PC-3 (cell line): ENCODE data around the gene DGKI. TPM values are rescaled to one million over a fixed set of nuclear protein-coding genes. Genes with fewer than 3 reads are reported as not detected.

Experiments
- ATAC-seq: fragments of 200-7000 bp; cut with Tn5 transposase; 2 replicates; pipeline ENCODE4 v1.9.1; 2020; ENCODE audit warnings: mild to moderate bottlenecking, moderate library complexity
- BruUV-seq: library from RNA; stranded (reverse); fragments of 400-500 nt; replicated peaks from 2 replicates; lab custom pipeline; 2021; lab: Mats Ljungman, UMichigan
- CTCF ChIA-PET: fragments of 300-600 bp; sonication (Branson Sonifier 250); formaldehyde crosslinking; loops from one replicate; lab custom pipeline; 2022; ENCODE audit warnings: antibody characterized with exemption; lab: Charles Lee
- POLR2A ChIA-PET: fragments of 300-600 bp; sonication (Branson Sonifier 250); formaldehyde crosslinking; loops from one replicate; lab custom pipeline; 2022; ENCODE audit warnings: antibody characterized with exemption; ENCODE audit not compliant: unreplicated experiment; lab: Charles Lee
- DNase-seq: peaks from one replicate; pipeline ENCODE4 v3.0.0-alpha.2; 2015
- H2AFZ ChIP-seq: fragments of 300-600 bp; sonication (generic); 2 replicates; pipeline ENCODE4 v1.6.0; 2016; ENCODE audit warnings: antibody characterized with exemption, low read length
- H3F3A ChIP-seq: fragments of 300-600 bp; sonication (generic); one replicate; pipeline ENCODE4 v1.6.0; 2017; ENCODE audit warnings: antibody characterized with exemption, low read length, control low read depth, mild to moderate bottlenecking; ENCODE audit not compliant: unreplicated experiment
- H3K27ac ChIP-seq: fragments of 300-600 bp; sonication (generic); 2 replicates; pipeline ENCODE4 v1.5.1; 2016; ENCODE audit warnings: mild to moderate bottlenecking, low read length
- H3K27me3 ChIP-seq: fragments of 300-600 bp; sonication (generic); 2 replicates; pipeline ENCODE4 v1.6.1; 2016; ENCODE audit warnings: low read length, mixed read lengths
- H3K36me3 ChIP-seq: fragments of 300-600 bp; sonication (generic); 2 replicates; pipeline ENCODE4 v1.6.1; 2016; ENCODE audit warnings: low read depth, mixed run types, low read length, mixed read lengths
- H3K4me1 ChIP-seq: fragments of 300-600 bp; sonication (generic); 2 replicates; pipeline ENCODE4 v1.5.1; 2016; ENCODE audit warnings: low read length; ENCODE audit not compliant: insufficient read depth
- H3K4me2 ChIP-seq: fragments of 300-600 bp; sonication (generic); 2 replicates; pipeline ENCODE4 v1.6.0; 2016; ENCODE audit warnings: low read length
- H3K4me3 ChIP-seq: fragments of 300-600 bp; sonication (generic); 2 replicates; pipeline ENCODE4 v1.5.1; 2016; ENCODE audit warnings: mild to moderate bottlenecking, low read length, mixed read lengths
- H3K79me2 ChIP-seq: fragments of 300-600 bp; sonication (generic); 2 replicates; pipeline ENCODE4 v1.6.1; 2017; ENCODE audit warnings: low read length, mixed read lengths
- H3K9ac ChIP-seq: fragments of 300-600 bp; sonication (generic); 2 replicates; pipeline ENCODE4 v1.6.0; 2016; ENCODE audit warnings: mild to moderate bottlenecking, low read length
- H3K9me2 ChIP-seq: fragments of 300-600 bp; sonication (generic); replicated peaks from 2 replicates; pipeline ENCODE4 v1.6.1; 2016; ENCODE audit warnings: mixed run types, low read length, mixed read lengths
- H3K9me3 ChIP-seq: fragments of 300-600 bp; sonication (generic); 2 replicates; pipeline ENCODE4 v1.6.1; 2016; ENCODE audit warnings: low read length, mixed read lengths
- H4K20me1 ChIP-seq: fragments of 300-600 bp; sonication (generic); 2 replicates; pipeline ENCODE4 v1.6.1; 2016; ENCODE audit warnings: low read length, mixed read lengths
- EZH2 ChIP-seq: fragments of 300-600 bp; sonication (generic); IDR thresholded peaks from one replicate; pipeline ENCODE4 v1.6.1; 2017; ENCODE audit warnings: antibody characterized with exemption, mild to moderate bottlenecking, low read length; ENCODE audit not compliant: unreplicated experiment
- EZH2phosphoT487 ChIP-seq: fragments of 300-600 bp; sonication (generic); IDR thresholded peaks from 2 replicates; pipeline ENCODE4 v1.6.1; 2018; ENCODE audit warnings: mild to moderate bottlenecking, antibody characterized with exemption, low read length, borderline replicate concordance
- intact Hi-C: fragments of 100-400 bp; cut with micrococcal nuclease; formaldehyde crosslinking; loops from 2 replicates; pipeline ENCODE4 v1.9.0; 2023
- total RNA-seq: library from RNA; depleted of rRNA; stranded (reverse); fragments of >200 nt; gene quantifications from 2 replicates; pipeline ENCODE4 v1.2.3, GENCODE V29; 2014
- TF ChIP-seq, protein P1 (sequence below): fragments of 300-600 bp; sonication (generic); conservative IDR thresholded peaks from 2 replicates; pipeline ENCODE4 v1.5.1; 2017; ENCODE audit warnings: antibody characterized with exemption, low read depth, mild to moderate bottlenecking, low read length

DGKI gene
- total RNA-seq, 1 experiment from 2014 or later: not detected

DNA sequence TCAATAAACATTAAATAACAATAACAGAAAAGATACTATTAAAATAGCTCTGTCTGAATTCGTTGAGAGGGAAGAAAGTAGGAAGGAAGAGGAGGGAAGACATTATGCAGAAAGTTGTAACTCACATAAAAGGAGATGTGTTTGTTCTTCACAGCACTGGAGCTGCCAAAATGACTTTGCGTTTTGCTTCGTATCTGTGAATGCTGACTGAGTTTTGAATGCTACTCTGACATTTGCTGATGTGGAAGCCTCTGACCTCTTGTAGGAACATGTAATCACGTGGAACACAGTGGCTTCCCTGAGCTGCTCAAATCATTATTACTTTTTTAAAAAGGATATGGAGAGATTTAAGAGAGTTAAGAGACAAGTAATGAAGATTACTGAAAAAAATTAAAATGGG is 15.6 kb upstream of the DGKI start:
- Histone ChIP-seq H4K20me1 (no peaks in the 10 kb centered on the region), H3K4me2 (no peak overlapping the region), H3K9ac (no peak overlapping the region), H3K4me1 (no peaks in the 10 kb centered on the region), H3K9me3 (no peaks in the 10 kb centered on the region), H2AFZ (no peak overlapping the region), H3F3A (no peaks in the 10 kb centered on the region), H3K27ac (no peak overlapping the region), H3K79me2 (no peaks in the 10 kb centered on the region), H3K27me3 (no peaks in the 10 kb centered on the region), H3K9me2 (no peaks in the 10 kb centered on the region), H3K36me3 (no peaks in the 10 kb centered on the region), H3K4me3 (no peak overlapping the region)
- TF ChIP-seq EZH2: no peak
- TF ChIP-seq, protein P1, sequence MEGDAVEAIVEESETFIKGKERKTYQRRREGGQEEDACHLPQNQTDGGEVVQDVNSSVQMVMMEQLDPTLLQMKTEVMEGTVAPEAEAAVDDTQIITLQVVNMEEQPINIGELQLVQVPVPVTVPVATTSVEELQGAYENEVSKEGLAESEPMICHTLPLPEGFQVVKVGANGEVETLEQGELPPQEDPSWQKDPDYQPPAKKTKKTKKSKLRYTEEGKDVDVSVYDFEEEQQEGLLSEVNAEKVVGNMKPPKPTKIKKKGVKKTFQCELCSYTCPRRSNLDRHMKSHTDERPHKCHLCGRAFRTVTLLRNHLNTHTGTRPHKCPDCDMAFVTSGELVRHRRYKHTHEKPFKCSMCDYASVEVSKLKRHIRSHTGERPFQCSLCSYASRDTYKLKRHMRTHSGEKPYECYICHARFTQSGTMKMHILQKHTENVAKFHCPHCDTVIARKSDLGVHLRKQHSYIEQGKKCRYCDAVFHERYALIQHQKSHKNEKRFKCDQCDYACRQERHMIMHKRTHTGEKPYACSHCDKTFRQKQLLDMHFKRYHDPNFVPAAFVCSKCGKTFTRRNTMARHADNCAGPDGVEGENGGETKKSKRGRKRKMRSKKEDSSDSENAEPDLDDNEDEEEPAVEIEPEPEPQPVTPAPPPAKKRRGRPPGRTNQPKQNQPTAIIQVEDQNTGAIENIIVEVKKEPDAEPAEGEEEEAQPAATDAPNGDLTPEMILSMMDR: no peak
- ChIA-PET CTCF (no interaction called here), POLR2A (no interaction called here)
- DNase-seq (no peak), ATAC-seq (no peak)
- intact Hi-C loops: no loop called here
- no TSS peak for BruUV-seq

DNA sequence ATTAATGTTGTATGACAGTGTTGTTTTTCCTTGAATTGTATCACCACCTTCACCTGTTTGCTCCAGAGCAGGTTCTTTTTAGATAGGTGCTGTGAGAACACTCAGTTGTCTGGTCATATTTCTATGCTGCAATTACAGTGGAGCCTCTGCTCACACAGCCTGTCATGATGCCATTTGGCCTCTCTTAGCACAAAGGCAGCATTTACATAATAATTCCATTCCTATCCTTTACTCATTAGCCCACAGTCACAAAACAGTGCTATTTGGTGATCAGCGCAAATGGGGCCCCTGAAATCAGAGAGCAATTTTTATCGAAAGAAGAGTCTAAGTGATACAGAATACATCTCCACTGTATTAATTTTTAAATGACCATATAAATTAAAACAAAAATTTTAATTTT is 13.8 kb upstream of the DGKI start:
- DNase-seq (no peak), ATAC-seq (no peak)
- Histone ChIP-seq H3K27me3 (no peaks in the 10 kb centered on the region), H3K79me2 (no peaks in the 10 kb centered on the region), H3K9me3 (no peaks in the 10 kb centered on the region), H3K4me2 (no peak overlapping the region), H3K9ac (no peak overlapping the region), H2AFZ (no peak overlapping the region), H3K4me3 (no peak overlapping the region), H3K4me1 (no peaks in the 10 kb centered on the region), H3F3A (no peaks in the 10 kb centered on the region), H3K27ac (no peak overlapping the region), H3K9me2 (no peaks in the 10 kb centered on the region), H3K36me3 (no peaks in the 10 kb centered on the region), H4K20me1 (no peaks in the 10 kb centered on the region)
- ChIA-PET POLR2A (no interaction called here), CTCF (no interaction called here)
- no TSS peak for BruUV-seq
- TF ChIP-seq EZH2phosphoT487: no peak
- no peak for TF ChIP-seq EZH2
- TF ChIP-seq, protein P1: no peak
- intact Hi-C loops: no loop called here

- Histone ChIP-seq H3K79me2 (no peaks in the 10 kb centered on the region), H3K4me3 (no peak overlapping the region), H4K20me1 (no peaks in the 10 kb centered on the region), H3K36me3 (no peaks in the 10 kb centered on the region), H3K4me2 (no peak overlapping the region), H3K4me1 (no peaks in the 10 kb centered on the region), H3K9ac (no peak overlapping the region), H3F3A (no peaks in the 10 kb centered on the region), H3K27me3 (peaks cover 9% of the 10 kb centered on the region), H3K9me3 (no peaks in the 10 kb centered on the region), H3K9me2 (no peaks in the 10 kb centered on the region), H3K27ac (no peak overlapping the region), H2AFZ (no peak overlapping the region)
- intact Hi-C loops: no loop called here
- DNase-seq (no peak), ATAC-seq (no peak)
- ChIA-PET POLR2A (no interaction called here), CTCF (no interaction called here)
- no TSS peak for BruUV-seq
- TF ChIP-seq, protein P1: no peak
- TF ChIP-seq EZH2phosphoT487: no peak
- TF ChIP-seq EZH2: no peak
Observed at GRCh38 chr7:137853053-137853452, 6.3 kb upstream of the DGKI start.
